Progenitor cell of endocrine pancreas (in vitro differentiated cells): ENCODE data around the gene LRMDA. TPM values are rescaled to one million over a fixed set of nuclear protein-coding genes. Genes with fewer than 3 reads are reported as not detected.

ENCODE experiments used
- DNase-seq: peaks from one replicate; pipeline ENCODE4 v3.0.0; 2021; ENCODE audit warnings: low spot score; ENCODE audit not compliant: unreplicated experiment
- H3K27ac Mint-ChIP-seq: 2 replicates; pipeline ENCODE4 v1.8.0; 2021; ENCODE audit warnings: mild to moderate bottlenecking, moderate library complexity, mixed read lengths
- H3K27me3 Mint-ChIP-seq: 2 replicates; pipeline ENCODE4 v1.8.0; 2021; ENCODE audit warnings: mixed read lengths
- H3K36me3 Mint-ChIP-seq: 2 replicates; pipeline ENCODE4 v1.8.0; 2022; ENCODE audit warnings: mixed read lengths; ENCODE audit not compliant: insufficient read depth
- H3K4me1 Mint-ChIP-seq: 2 replicates; pipeline ENCODE4 v1.8.0; 2021; ENCODE audit warnings: low read depth, mixed read lengths
- H3K4me3 Mint-ChIP-seq: 2 replicates; pipeline ENCODE4 v1.8.0; 2021; ENCODE audit warnings: low read depth, mild to moderate bottlenecking, moderate library complexity, mixed read lengths
- H3K9me3 Mint-ChIP-seq: 2 replicates; pipeline ENCODE4 v1.8.0; 2021; ENCODE audit warnings: low read depth, mixed read lengths
- CTCF ChIP-seq: fragments of 200-600 bp; sonication (generic); IDR thresholded peaks from one replicate; pipeline ENCODE4 v1.5.0; 2021; ENCODE audit warnings: antibody characterized with exemption, mild to moderate bottlenecking; ENCODE audit not compliant: unreplicated experiment
- total RNA-seq: library from RNA; stranded (reverse); gene quantifications from 2 replicates; pipeline ENCODE4 v1.2.1, GENCODE V29; 2021

The LRMDA gene
- total RNA-seq, 1 donor from 2014 or later: 6.5 TPM

- H3K27me3 Mint-ChIP-seq: peaks cover 47% of the 10 kb centered on the region
- peak; percentile 30 for DNase-seq
- H3K36me3 Mint-ChIP-seq: peaks cover 28% of the 10 kb centered on the region
- H3K4me3 Mint-ChIP-seq: peak overlapping the region; percentile 97
- no peak for TF ChIP-seq CTCF
- H3K27ac Mint-ChIP-seq: no peak overlapping the region
- peaks cover 12% of the 10 kb centered on the region for H3K4me1 Mint-ChIP-seq
- no peaks in the 10 kb centered on the region for H3K9me3 Mint-ChIP-seq
Measured at GRCh38 chr10:75396631-75397495, 34.6 kb upstream of the LRMDA start.

GRCh38 chr10:75397496-75398199, 33.8 kb upstream of the LRMDA start:
- peaks cover 40% of the 10 kb centered on the region for H3K27me3 Mint-ChIP-seq

GRCh38 chr10:75398200-75398691, 33.2 kb upstream of the LRMDA start:
- Mint-ChIP-seq H3K27me3 (peaks cover 34% of the 10 kb centered on the region), H3K4me3 (peak overlapping the region; percentile 97), H3K4me1 (peaks cover 15% of the 10 kb centered on the region), H3K36me3 (peaks cover 25% of the 10 kb centered on the region), H3K9me3 (no peaks in the 10 kb centered on the region), H3K27ac (no peak overlapping the region)
- no peak for DNase-seq
- no peak for TF ChIP-seq CTCF

More at GRCh38 chr10:75397496-75398199, 33.8 kb upstream of the LRMDA start:
- no peaks in the 10 kb centered on the region for H3K9me3 Mint-ChIP-seq
- H3K4me3 Mint-ChIP-seq: peak overlapping the region; percentile 97
- H3K27ac Mint-ChIP-seq: peak overlapping the region; percentile 75
- no peak for TF ChIP-seq CTCF
- H3K4me1 Mint-ChIP-seq: peaks cover 12% of the 10 kb centered on the region
- H3K36me3 Mint-ChIP-seq: peaks cover 26% of the 10 kb centered on the region
- DNase-seq: no peak

- H3K4me3 Mint-ChIP-seq: peak overlapping the region; percentile 97
- peaks cover 27% of the 10 kb centered on the region for H3K27me3 Mint-ChIP-seq
- TF ChIP-seq CTCF: no peak
- H3K36me3 Mint-ChIP-seq: peaks cover 21% of the 10 kb centered on the region
- no peaks in the 10 kb centered on the region for H3K9me3 Mint-ChIP-seq
- no peak for DNase-seq
- H3K27ac Mint-ChIP-seq: peak overlapping the region; percentile 90
- peaks cover 16% of the 10 kb centered on the region for H3K4me1 Mint-ChIP-seq
Measured at GRCh38 chr10:75398692-75399460, 32.5 kb upstream of the LRMDA start.
